NCI-H748 (cell line): ENCODE results near the gene ACAP2.
A peak's percentile ranks its signal among the peaks of the same experiment; 100 is the strongest.
"Not testable (repeated sequence)": the region's sequence is repeated elsewhere in the genome, so short reads cannot be mapped to it uniquely, and the experiment has no call there.

Experiments
- DNase-seq: peaks from one replicate; lab custom pipeline; 2025; ENCODE audit not compliant: unreplicated experiment; lab: John Stamatoyannopoulos, UW

The ACAP2 gene

GRCh38 chr3:195445885-195446284 lies 3.1 kb upstream of the ACAP2 start:
- no peak for DNase-seq

- no peak for DNase-seq
Observed at GRCh38 chr3:195443391-195443989, 670 bp upstream of the ACAP2 start.

DNA sequence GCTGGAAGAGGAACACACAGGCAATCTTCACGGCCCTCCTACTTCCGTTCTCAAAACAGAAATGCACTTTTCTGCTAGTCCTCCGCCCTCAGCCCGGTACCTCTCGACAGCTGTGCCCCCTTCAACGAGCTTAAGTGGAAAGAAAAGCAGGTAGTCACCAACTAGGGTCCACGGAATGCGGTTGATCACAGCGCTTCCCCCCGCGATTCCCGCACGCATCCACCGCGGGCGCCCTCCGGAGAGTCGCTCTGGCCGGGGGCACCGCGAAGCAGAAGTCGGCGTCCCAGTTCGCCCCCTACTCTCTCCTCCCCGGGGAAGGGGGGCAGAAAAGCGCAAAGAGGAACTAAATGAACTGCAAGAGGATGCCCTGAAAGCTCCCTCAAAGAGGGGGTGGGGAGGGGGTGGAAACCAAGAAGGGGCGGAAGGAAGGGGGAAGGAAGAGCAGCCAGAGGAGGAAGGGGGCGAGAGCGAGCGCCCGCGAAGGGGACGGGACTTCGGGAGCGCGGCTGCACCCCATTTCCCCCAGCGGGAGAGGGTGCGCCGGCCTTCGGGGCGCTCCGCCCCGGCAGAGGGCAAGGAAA lies 738 bp downstream of the ACAP2 start:
- DNase-seq = peak; percentile 40

- DNase-seq = no peak
Observed at GRCh38 chr3:195441476-195441991, 1.3 kb downstream of the ACAP2 start.

- no peak for DNase-seq
Observed at GRCh38 chr3:195441051-195441450, 1.8 kb downstream of the ACAP2 start.

GRCh38 chr3:195440379-195440778 lies 2.4 kb downstream of the ACAP2 start:
- DNase-seq = no peak

DNA sequence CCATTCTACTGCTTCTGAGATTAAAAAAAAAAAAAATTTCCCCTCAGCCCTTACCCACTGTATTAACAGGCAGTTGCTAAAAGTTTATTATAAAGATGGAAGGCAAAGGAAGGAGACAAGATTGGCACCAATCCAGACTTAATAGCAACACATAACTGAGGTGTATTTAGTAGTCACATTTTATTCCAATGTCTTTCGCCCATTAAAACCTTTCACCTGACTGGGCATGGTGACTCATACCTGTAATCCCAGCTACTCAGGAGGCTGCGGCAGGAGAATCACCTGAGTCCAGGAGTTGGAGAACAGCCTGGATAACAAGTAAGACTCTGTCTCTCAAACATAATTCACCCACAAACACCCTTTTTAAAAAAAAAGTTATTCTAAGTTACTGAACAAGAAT lies 4.4 kb downstream of the ACAP2 start:
- DNase-seq = no peak

DNA sequence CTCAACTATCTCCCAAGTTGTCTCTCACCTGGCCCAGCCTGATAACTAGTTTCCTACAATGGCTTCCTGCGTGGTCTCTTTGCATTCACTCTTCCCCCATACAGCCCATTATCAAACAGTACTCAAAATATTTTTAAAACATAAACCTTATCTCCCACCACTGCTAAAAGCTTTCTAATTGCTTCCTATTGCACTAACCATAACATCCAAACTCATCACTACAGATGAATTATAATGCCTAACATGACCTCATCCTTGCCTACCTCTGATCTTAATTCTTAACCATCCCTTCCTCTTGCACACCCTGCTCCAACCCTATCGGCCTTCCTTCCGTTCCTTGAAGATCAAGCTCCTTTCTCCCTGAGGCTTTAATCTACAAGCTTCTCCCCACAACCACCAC lies 17.0 kb downstream of the ACAP2 start:
- no peak for DNase-seq

GRCh38 chr3:195423818-195424217 lies 19.0 kb downstream of the ACAP2 start:
- no peak for DNase-seq

- DNase-seq = no peak
Observed at GRCh38 chr3:195421400-195421799, 21.4 kb downstream of the ACAP2 start.

DNA sequence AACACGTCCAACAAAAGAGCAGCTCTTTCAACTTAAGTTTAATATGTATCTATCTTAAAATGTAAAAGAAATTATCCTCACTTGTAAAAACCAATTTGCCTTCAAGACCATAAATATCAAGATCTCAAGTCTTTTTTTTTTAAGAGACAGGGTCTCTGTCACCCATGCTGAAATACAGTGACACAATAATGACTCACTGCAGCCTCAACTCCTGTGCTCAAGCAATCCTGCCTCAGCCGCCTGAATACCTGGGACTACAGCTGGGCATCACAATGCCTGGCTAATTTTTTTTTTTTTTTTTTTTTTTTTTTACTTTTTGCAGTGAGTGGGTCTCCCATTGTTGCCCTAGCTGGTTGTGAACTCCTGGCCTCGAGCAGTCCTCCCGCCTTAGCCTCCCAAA lies 26.0 kb downstream of the ACAP2 start:
- no peak for DNase-seq

- DNase-seq = no peak
Observed at GRCh38 chr3:195411836-195412235, 31.0 kb downstream of the ACAP2 start.

- DNase-seq = peak; percentile 49
Observed at GRCh38 chr3:195410546-195410945, 32.3 kb downstream of the ACAP2 start.

DNA sequence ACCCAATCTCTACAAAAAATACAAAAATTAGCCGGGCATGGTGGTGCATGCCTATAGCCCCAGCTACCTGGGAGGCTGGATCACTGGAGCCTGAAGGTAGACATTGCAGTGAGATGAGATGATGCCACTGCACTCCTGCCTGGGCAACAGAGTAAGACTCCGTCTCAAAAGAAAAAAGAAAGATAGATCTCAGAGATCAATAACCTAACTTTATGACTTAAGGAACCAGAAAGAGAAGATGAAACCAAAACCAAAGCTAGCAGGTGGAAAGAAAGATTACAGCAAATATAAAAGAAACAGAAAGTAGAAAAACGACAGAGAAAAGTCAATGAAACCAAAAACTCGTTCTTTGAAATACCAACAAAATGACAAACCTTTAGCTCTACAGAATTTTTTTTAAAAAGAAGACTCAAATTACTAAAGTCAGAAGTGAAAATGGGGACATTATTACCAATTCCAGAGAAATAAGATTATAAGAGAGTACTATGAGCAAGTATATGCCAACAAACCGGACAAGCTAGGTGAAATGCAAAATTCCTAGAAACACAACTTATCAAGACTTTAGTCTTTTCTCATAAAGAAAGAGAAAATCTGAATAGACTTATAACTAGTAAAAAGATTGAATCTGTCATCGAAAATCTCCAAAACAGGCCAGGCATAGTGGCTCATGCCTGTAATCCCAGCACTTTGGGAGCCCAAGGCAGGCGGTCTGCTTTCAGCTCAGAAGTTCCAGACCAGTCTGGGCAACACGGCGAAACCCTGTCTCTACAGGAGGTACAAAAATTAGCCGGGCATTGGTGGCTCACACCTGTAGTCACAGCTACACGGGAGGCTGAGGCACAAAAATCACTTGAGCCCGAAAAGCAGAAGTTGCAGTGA lies 35.0 kb downstream of the ACAP2 start:
- DNase-seq = no peak

- DNase-seq = no peak
Observed at GRCh38 chr3:195405651-195406050, 37.2 kb downstream of the ACAP2 start.

DNA sequence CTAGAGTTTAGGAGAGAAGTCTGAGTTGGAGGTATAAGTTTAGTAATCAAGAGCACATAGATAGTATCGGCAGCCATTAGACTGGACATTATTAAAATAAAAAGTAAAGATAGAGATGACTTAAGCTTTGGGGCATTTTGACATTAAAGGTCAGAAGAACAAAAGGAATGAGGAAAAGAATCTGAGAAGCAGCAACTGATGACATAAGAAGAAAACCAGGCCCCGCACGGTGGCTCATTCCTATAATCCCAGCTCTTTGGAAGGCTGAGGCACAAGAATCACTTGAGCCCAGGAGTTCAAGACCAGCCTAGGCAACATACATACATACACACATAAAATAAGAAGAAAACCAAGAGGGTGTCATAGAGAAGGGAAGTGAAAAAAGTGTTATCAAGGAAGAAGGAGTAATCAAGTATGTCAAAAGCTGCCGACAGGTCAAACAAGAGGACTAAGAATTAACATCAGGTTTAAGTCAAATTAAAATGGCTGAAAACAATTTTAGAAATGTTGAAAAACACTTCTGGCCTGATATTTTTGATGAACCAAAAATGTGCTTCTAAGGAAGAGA lies 38.9 kb downstream of the ACAP2 start:
- no peak for DNase-seq

GRCh38 chr3:195403244-195403643 lies 39.6 kb downstream of the ACAP2 start:
- no peak for DNase-seq

- DNase-seq = peak; percentile 87
Observed at GRCh38 chr3:195401943-195402342, 40.9 kb downstream of the ACAP2 start.

GRCh38 chr3:195398460-195398859 lies 44.4 kb downstream of the ACAP2 start:
- DNase-seq = not testable (repeated sequence)

- no peak for DNase-seq
Observed at GRCh38 chr3:195397524-195397923, 45.3 kb downstream of the ACAP2 start.

- no peak for DNase-seq
Observed at GRCh38 chr3:195395208-195395816, 47.5 kb downstream of the ACAP2 start.
